Activated CD4-positive, CD25-positive, alpha-beta regulatory T cell treated with anti-CD3 and anti-CD28 coated beads, Interleukin-2, amount 50 U/mL, for 16 hours (primary cell): ENCODE measurements around the gene CCDC106.

Experiments
- DNase-seq: peaks from one replicate; pipeline ENCODE4 v3.0.0-alpha.2; 2020; ENCODE audit warnings: low read depth, low spot score

The CCDC106 gene

GRCh38 chr19:55668603-55669348 is 20.8 kb downstream of the CCDC106 start:
- DNase-seq: no peak

- DNase-seq: no peak
Measured at GRCh38 chr19:55669418-55670279, 21.6 kb downstream of the CCDC106 start.

- DNase-seq: no peak
Measured at GRCh38 chr19:55670280-55671053, 22.5 kb downstream of the CCDC106 start.

DNA sequence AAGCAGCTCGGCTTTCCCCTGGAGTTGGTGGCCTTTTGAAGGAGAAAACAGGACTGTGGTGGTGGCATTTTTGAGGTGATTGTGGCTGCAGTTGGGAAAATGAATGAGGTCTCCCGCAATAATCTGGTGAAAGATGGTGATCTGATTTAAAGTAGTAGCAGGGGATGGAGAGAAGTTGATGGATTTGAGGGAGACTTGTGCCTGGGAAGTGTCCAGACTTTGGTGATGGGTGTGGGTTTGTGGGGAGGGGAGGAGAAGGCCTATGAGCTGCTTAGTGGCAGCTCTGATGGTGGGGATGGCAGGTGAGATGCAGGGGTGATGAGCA is 23.0 kb downstream of the CCDC106 start:
- no peak for DNase-seq

- no peak for DNase-seq
Measured at GRCh38 chr19:55672418-55672817, 24.4 kb downstream of the CCDC106 start.

- DNase-seq: no peak
Measured at GRCh38 chr19:55673465-55673864, 25.5 kb downstream of the CCDC106 start.

DNA sequence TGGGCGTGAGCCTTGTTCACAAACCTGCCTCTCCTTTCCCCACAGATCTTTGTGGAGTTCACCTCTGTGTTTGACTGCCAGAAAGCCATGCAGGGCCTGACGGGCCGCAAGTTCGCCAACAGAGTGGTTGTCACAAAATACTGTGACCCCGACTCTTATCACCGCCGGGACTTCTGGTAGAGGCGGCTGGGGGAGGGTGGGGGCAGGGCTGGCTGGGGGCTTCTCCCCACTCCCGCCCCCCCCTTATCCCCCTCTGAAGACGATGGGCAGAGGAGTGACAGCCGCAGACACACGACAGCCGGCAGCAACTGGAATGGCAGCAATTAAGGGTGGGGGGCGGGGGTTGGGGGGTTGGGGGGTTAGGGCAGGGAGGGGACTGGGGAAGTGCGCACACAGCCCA is 25.9 kb downstream of the CCDC106 start:
- no peak for DNase-seq

- no peak for DNase-seq
Measured at GRCh38 chr19:55674459-55674840, 26.4 kb downstream of the CCDC106 start.

- DNase-seq: peak; percentile 96
Measured at GRCh38 chr19:55674841-55675660, 27.0 kb downstream of the CCDC106 start, which contains the start of gene EPN1. Gene EPN1, plus strand, starts transcription at chr19:55675226. Its CDS starts 3,402 bp downstream, at chr19:55678628.

DNA sequence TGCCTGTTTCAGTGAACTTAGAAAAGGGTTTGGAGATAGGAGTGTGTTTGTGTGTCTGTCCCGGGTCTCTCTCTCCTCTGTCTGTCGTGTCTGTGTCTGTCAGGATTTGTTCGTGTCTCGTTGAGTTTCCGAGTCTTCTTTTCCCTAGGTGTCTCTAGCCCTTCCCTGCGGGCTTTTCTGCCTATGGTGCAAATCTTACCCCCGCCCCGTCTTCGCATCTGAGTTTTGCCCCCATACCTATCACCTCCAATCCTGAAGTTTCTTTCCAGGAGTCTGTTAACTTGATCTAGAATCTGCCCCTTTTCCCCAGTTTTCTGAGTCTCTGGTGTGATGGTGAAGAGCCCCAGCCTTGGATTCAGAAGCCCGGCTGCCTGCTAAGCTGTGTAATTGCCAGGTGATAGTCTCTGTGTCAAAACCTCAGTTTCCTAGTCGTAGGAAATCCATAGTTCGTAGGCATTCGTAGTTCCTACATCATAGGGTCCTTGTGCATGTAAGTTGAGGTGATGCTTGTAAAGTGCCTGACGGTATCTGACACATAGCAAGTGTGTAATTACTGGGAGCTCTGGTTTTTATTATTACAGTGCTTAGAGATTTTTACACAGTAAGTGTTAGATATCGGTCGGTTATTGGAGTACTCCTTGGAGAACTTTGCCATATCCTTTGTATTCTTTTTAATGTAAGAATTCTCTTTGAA is 27.8 kb downstream of the CCDC106 start:
- no peak for DNase-seq

DNA sequence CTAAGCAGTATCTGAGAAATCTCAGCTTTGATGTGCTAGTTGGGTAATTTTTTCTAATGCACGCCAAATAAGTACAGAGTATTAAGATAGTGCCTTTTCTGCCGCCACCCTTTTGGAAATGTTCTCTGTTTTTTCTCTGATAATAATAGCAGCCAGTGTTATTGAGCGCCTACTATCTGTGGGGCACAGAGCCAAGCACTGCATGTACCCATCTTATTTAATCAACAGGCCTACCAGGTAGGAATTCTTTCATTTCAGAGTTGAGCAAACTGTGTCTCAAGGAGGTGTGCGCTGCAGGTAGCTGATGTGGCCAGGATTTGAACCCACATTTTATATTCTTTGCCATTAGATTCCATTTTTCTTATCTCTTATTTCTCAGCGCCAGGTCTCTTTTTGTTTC is 28.4 kb downstream of the CCDC106 start:
- DNase-seq: no peak

GRCh38 chr19:55676889-55677505 is 29.0 kb downstream of the CCDC106 start:
- no peak for DNase-seq

DNA sequence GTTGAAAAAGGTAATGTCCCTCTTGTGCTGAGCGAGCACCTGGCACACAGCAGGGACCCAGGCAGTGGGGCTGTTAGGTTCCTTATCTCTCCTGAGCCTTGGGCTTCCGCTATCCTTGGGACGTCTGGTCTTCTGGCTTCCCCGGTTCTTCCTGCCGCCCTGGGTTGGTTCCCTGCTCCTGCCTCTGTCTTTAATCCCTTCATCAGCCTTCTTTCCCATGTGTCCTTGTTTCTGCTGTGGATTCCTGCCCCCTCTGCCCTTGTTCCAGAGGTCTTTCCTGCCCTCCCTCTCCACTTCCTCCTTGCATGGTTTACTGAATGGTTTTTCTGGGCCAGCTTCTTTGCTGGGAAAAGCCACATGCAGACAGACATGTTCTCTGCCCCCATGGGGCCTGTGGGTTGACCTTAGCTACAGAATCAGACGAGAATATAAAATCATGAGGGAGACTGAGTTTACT is 29.6 kb downstream of the CCDC106 start:
- no peak for DNase-seq

GRCh38 chr19:55678121-55678671 is 30.2 kb downstream of the CCDC106 start:
- DNase-seq: no peak

- DNase-seq: no peak
Measured at GRCh38 chr19:55679343-55680257, 31.6 kb downstream of the CCDC106 start.

GRCh38 chr19:55680339-55681130 is 32.5 kb downstream of the CCDC106 start:
- DNase-seq: no peak

DNA sequence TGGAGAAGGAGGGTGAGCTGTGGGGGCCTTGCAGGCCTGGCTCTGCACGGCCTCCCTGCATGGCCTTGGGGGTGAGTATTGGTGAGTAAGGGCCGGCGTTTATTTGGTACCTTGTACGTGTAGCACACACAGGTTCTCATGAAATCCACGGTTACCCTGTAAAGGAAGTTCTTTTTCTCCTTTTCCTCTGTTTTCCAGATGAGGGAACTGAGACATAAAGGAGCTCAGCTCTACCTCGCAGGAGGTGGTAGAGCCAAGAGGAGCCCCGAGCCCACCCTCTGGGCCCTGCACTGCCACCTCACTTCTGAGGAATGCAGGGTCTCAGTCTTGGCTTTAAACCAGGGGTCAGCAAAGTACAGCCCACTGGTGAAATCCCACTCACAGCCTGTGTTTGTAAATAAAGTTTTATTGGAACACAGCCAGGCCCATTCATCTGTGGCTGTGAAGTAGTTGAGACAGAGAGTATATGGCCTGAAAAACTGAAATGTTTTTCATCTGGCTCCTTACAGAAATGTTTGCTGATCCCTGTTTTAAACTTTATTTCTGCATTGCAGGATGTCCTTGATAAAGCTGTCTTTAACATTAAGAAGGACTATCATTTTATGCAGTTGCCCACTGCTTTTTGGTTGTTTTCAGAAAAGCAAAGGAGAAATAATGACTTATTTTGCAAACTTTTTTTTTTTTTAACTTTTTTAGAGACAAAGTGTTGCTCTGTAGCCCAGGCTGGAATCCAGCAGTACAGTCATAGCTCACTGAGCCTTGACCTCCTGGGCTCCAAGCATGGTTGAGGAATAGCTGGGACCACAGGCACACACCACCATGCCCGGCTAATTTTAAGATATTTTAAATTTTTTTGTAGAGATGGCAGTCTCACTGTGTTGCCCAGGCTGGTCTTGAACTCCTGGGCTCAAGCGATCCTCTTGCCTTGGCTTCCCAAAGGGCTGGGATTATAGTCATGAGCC is 33.4 kb downstream of the CCDC106 start:
- DNase-seq: no peak
